Activated CD8-positive, alpha-beta T cell treated with anti-CD3 and anti-CD28 coated beads, Interleukin-2, amount 10 ng/mL, durations not matched to agents 7 days and 5 days (primary cell): Measurements from ENCODE around the gene NF1. TPM values are rescaled to one million over a fixed set of nuclear protein-coding genes. Genes with fewer than 3 reads are reported as not detected.

Experiments
- ATAC-seq: fragments of 150-1000 bp; cut with Tn5 transposase; one replicate; pipeline ENCODE4 v1.10.0; 2021; ENCODE audit warnings: moderate library complexity
- CTCF ChIA-PET: fragments of 350-600 bp; sonication (Branson Sonifier 250); formaldehyde crosslinking; loops from one replicate; lab custom pipeline; 2021; ENCODE audit warnings: antibody characterized with exemption; lab: Charles Lee
- POLR2A ChIA-PET: fragments of 350-600 bp; sonication (Branson Sonifier 250); formaldehyde crosslinking; loops from one replicate; lab custom pipeline; 2021; ENCODE audit warnings: antibody characterized with exemption; lab: Charles Lee
- DNase-seq: peaks from one replicate; pipeline ENCODE4 v3.0.0-alpha.2; 2020
- H3K27ac Mint-ChIP-seq: one replicate; pipeline ENCODE4 v1.8.0; 2021; ENCODE audit warnings: mild to moderate bottlenecking, mixed read lengths
- H3K27me3 Mint-ChIP-seq: one replicate; pipeline ENCODE4 v1.8.0; 2021; ENCODE audit warnings: low read depth, mixed read lengths
- H3K36me3 Mint-ChIP-seq: one replicate; pipeline ENCODE4 v1.8.0; 2021; ENCODE audit warnings: low read depth, mixed read lengths
- H3K4me1 Mint-ChIP-seq: one replicate; pipeline ENCODE4 v1.8.0; 2021; ENCODE audit warnings: low read depth, mixed read lengths
- H3K4me3 Mint-ChIP-seq: one replicate; pipeline ENCODE4 v1.8.0; 2021; ENCODE audit warnings: mild to moderate bottlenecking, mixed read lengths
- H3K9me3 Mint-ChIP-seq: one replicate; pipeline ENCODE4 v1.8.0; 2022; ENCODE audit warnings: mixed read lengths; ENCODE audit not compliant: insufficient read depth
- total RNA-seq, 2 experiments: library from RNA; stranded (reverse); gene quantifications; one replicate each; pipeline ENCODE4 v1.2.3, GENCODE V29; 2021

The NF1 gene
- total RNA-seq, 2 experiments from 2014 or later, result 16.7 to 17.4 TPM

GRCh38 chr17:31266042-31266441, 171.3 kb downstream of the NF1 start:
- POLR2A ChIA-PET, result interaction anchor here (0.7 kb wide), 1 partner anchor 55 kb away, joined by 3 read pairs; the partner anchor contains the start of gene EVI2A
- CTCF ChIA-PET, result interaction anchor here (0.7 to 3.0 kb wide), 7 partner anchors 9 to 106 kb away, joined by 3 to 16 read pairs (median 4); no protein-coding TSS in a partner anchor
- no peak overlapping the region for H3K27ac Mint-ChIP-seq
- H3K4me1 Mint-ChIP-seq, result no peaks in the 10 kb centered on the region
- no peaks in the 10 kb centered on the region for H3K9me3 Mint-ChIP-seq
- no peaks in the 10 kb centered on the region for H3K27me3 Mint-ChIP-seq
- no peak for DNase-seq
- H3K36me3 Mint-ChIP-seq, result peaks cover 4% of the 10 kb centered on the region
- no peak overlapping the region for H3K4me3 Mint-ChIP-seq
- ATAC-seq, result no peak

GRCh38 chr17:31269036-31269577, 174.3 kb downstream of the NF1 start:
- H3K4me3 Mint-ChIP-seq, result no peak overlapping the region
- CTCF ChIA-PET, result interaction anchor here (1.0 kb wide), 2 partner anchors 9 to 104 kb away, joined by 3 read pairs; no protein-coding TSS in a partner anchor
- H3K36me3 Mint-ChIP-seq, result peaks cover 4% of the 10 kb centered on the region
- H3K27me3 Mint-ChIP-seq, result no peaks in the 10 kb centered on the region
- H3K4me1 Mint-ChIP-seq, result no peaks in the 10 kb centered on the region
- no peak for DNase-seq
- no peak overlapping the region for H3K27ac Mint-ChIP-seq
- H3K9me3 Mint-ChIP-seq, result no peaks in the 10 kb centered on the region
- POLR2A ChIA-PET, result no interaction called here
- no peak for ATAC-seq

- H3K4me1 Mint-ChIP-seq, result no peaks in the 10 kb centered on the region
- ChIA-PET POLR2A (no interaction called here), CTCF (interaction anchor here (1.0 kb wide), 2 partner anchors 10 to 103 kb away, joined by 3 read pairs; no protein-coding TSS in a partner anchor)
- ATAC-seq, result no peak
- H3K27me3 Mint-ChIP-seq, result no peaks in the 10 kb centered on the region
- H3K9me3 Mint-ChIP-seq, result no peaks in the 10 kb centered on the region
- no peak overlapping the region for H3K4me3 Mint-ChIP-seq
- H3K36me3 Mint-ChIP-seq, result peaks cover 7% of the 10 kb centered on the region
- H3K27ac Mint-ChIP-seq, result no peak overlapping the region
- DNase-seq, result no peak
Observed at GRCh38 chr17:31269578-31269983, 174.8 kb downstream of the NF1 start.

- ATAC-seq (no peak), DNase-seq (no peak)
- CTCF ChIA-PET, result no interaction called here
Observed at GRCh38 chr17:31272236-31272635, 177.5 kb downstream of the NF1 start.

GRCh38 chr17:31272803-31273202, 178.0 kb downstream of the NF1 start:
- peaks cover 7% of the 10 kb centered on the region for H3K36me3 Mint-ChIP-seq
- no peaks in the 10 kb centered on the region for H3K9me3 Mint-ChIP-seq
- ChIA-PET CTCF (no interaction called here), POLR2A (no interaction called here)
- DNase-seq, result no peak
- H3K4me1 Mint-ChIP-seq, result no peaks in the 10 kb centered on the region
- no peaks in the 10 kb centered on the region for H3K27me3 Mint-ChIP-seq
- no peak overlapping the region for H3K4me3 Mint-ChIP-seq
- H3K27ac Mint-ChIP-seq, result no peak overlapping the region
- no peak for ATAC-seq

More at GRCh38 chr17:31272236-31272635, 177.5 kb downstream of the NF1 start:
- no peak overlapping the region for H3K4me3 Mint-ChIP-seq
- POLR2A ChIA-PET, result no interaction called here
- H3K27ac Mint-ChIP-seq, result no peak overlapping the region
- no peaks in the 10 kb centered on the region for H3K4me1 Mint-ChIP-seq
- no peaks in the 10 kb centered on the region for H3K27me3 Mint-ChIP-seq
- H3K9me3 Mint-ChIP-seq, result no peaks in the 10 kb centered on the region
- peaks cover 7% of the 10 kb centered on the region for H3K36me3 Mint-ChIP-seq

GRCh38 chr17:31273516-31273915, 178.7 kb downstream of the NF1 start:
- H3K9me3 Mint-ChIP-seq, result no peaks in the 10 kb centered on the region
- H3K27ac Mint-ChIP-seq, result no peak overlapping the region
- ChIA-PET CTCF (no interaction called here), POLR2A (no interaction called here)
- H3K4me3 Mint-ChIP-seq, result no peak overlapping the region
- H3K36me3 Mint-ChIP-seq, result peaks cover 7% of the 10 kb centered on the region
- ATAC-seq (no peak), DNase-seq (no peak)
- H3K27me3 Mint-ChIP-seq, result no peaks in the 10 kb centered on the region
- no peaks in the 10 kb centered on the region for H3K4me1 Mint-ChIP-seq

GRCh38 chr17:31274252-31274651, 179.5 kb downstream of the NF1 start:
- CTCF ChIA-PET, result no interaction called here
- DNase-seq (no peak), ATAC-seq (no peak)
- Mint-ChIP-seq H3K9me3 (no peaks in the 10 kb centered on the region), H3K27ac (no peak overlapping the region), H3K4me1 (no peaks in the 10 kb centered on the region), H3K36me3 (peaks cover 7% of the 10 kb centered on the region), H3K4me3 (no peak overlapping the region), H3K27me3 (no peaks in the 10 kb centered on the region)
- POLR2A ChIA-PET, result no interaction called here

- no peak for ATAC-seq
- Mint-ChIP-seq H3K4me3 (no peak overlapping the region), H3K36me3 (peaks cover 7% of the 10 kb centered on the region), H3K27me3 (no peaks in the 10 kb centered on the region), H3K27ac (no peak overlapping the region), H3K4me1 (no peaks in the 10 kb centered on the region), H3K9me3 (no peaks in the 10 kb centered on the region)
- CTCF ChIA-PET, result no interaction called here
- DNase-seq, result no peak
- POLR2A ChIA-PET, result no interaction called here
Observed at GRCh38 chr17:31275116-31275515, 180.3 kb downstream of the NF1 start.

- Mint-ChIP-seq H3K9me3 (no peaks in the 10 kb centered on the region), H3K36me3 (peaks cover 1% of the 10 kb centered on the region), H3K4me1 (no peaks in the 10 kb centered on the region), H3K27ac (no peak overlapping the region), H3K4me3 (no peak overlapping the region), H3K27me3 (no peaks in the 10 kb centered on the region)
- ChIA-PET CTCF (interaction anchor here (1.2 to 2.1 kb wide), 2 partner anchors 13 to 94 kb away, joined by 4 to 5 read pairs; no protein-coding TSS in a partner anchor), POLR2A (no interaction called here)
- DNase-seq (no peak), ATAC-seq (no peak)
Observed at GRCh38 chr17:31279401-31279800, 184.6 kb downstream of the NF1 start.

- Mint-ChIP-seq H3K4me1 (no peaks in the 10 kb centered on the region), H3K9me3 (no peaks in the 10 kb centered on the region), H3K36me3 (no peaks in the 10 kb centered on the region), H3K4me3 (no peak overlapping the region), H3K27me3 (no peaks in the 10 kb centered on the region), H3K27ac (no peak overlapping the region)
- DNase-seq (no peak), ATAC-seq (no peak)
- CTCF ChIA-PET, result no interaction called here
- POLR2A ChIA-PET, result no interaction called here
Observed at GRCh38 chr17:31281061-31281460, 186.3 kb downstream of the NF1 start.

GRCh38 chr17:31283841-31284240, 189.1 kb downstream of the NF1 start:
- POLR2A ChIA-PET, result no interaction called here
- CTCF ChIA-PET, result no interaction called here
- H3K4me1 Mint-ChIP-seq, result peaks cover 2% of the 10 kb centered on the region
- H3K9me3 Mint-ChIP-seq, result no peaks in the 10 kb centered on the region
- H3K4me3 Mint-ChIP-seq, result no peak overlapping the region
- H3K27ac Mint-ChIP-seq, result no peak overlapping the region
- DNase-seq (no peak), ATAC-seq (no peak)
- H3K36me3 Mint-ChIP-seq, result peaks cover 7% of the 10 kb centered on the region
- no peaks in the 10 kb centered on the region for H3K27me3 Mint-ChIP-seq

- no peak for DNase-seq
- CTCF ChIA-PET, result no interaction called here
Observed at GRCh38 chr17:31286587-31286986, 191.8 kb downstream of the NF1 start.

More at GRCh38 chr17:31286587-31286986, 191.8 kb downstream of the NF1 start:
- Mint-ChIP-seq H3K4me3 (no peak overlapping the region), H3K27ac (no peak overlapping the region), H3K4me1 (peaks cover 8% of the 10 kb centered on the region), H3K9me3 (no peaks in the 10 kb centered on the region), H3K36me3 (peaks cover 7% of the 10 kb centered on the region), H3K27me3 (no peaks in the 10 kb centered on the region)
- ATAC-seq, result no peak
- POLR2A ChIA-PET, result no interaction called here
